ENCODE measurements around the gene SLPI. TPM values are rescaled to one million over a fixed set of nuclear protein-coding genes. Genes with fewer than 3 reads are reported as not detected.

SLPI gene
- total and polyA plus RNA-seq, 10 donors, result 2.9 to 26.9 (median 8.7) TPM

- H3K36me3 ChIP-seq, result no peaks in the 10 kb centered on the region
- no peak overlapping the region for H3K27ac ChIP-seq
- H3K27me3 ChIP-seq (replicated peaks in 1 of 7), result peaks cover 0 to 32% (median 0%) of the 10 kb centered on the region in 7 donors
- intact Hi-C loops (cut with DNase I; ENCODE audit: low total_unique reads), result no loop called here
- no peak for DNase-seq
- H3K4me3 ChIP-seq, result no peak overlapping the region
- H3K4me1 ChIP-seq, result no peaks in the 10 kb centered on the region
- TF ChIP-seq POLR2A (IDR thresholded peaks at IDR 0.05), result no peak
- TF ChIP-seq POLR2AphosphoS5 (IDR thresholded peaks at IDR 0.05), result no peak
- TF ChIP-seq CTCF (IDR thresholded peaks at IDR 0.05 in 8 of 11, conservative IDR thresholded peaks at IDR 0.05 in 3 of 11), result no peak
- no peaks in the 10 kb centered on the region for H3K9me3 ChIP-seq
- WGBS, 5 donors, result 74 to 82% (median 77%) methylated on average over 4 of the region's 4 CpGs
These were observed 15.4 kb upstream of the SLPI start for GRCh38 chr20:45269754-45270270.

DNA sequence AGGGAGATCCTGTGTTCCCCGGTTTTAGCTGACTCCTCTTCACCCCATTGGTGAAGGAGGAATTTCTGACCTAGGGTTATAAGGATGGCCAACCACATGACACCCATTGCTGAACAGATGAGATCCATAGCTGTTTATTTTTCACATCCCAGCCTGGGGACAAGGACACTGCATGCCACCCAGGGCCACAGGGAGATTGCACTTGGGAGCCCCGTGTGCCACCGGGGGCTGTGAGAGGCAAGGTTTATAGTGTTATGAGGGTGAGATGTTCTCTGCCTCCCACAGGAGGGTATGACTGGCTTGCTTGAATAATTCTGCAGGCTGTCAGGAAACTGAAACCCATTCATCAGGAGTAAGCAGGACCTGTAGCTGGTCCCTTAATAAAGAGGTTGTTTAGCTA, 14.7 kb upstream of the SLPI start:
- no peak for TF ChIP-seq POLR2A (IDR thresholded peaks at IDR 0.05)
- H3K36me3 ChIP-seq, result no peaks in the 10 kb centered on the region
- no peaks in the 10 kb centered on the region for H3K9me3 ChIP-seq
- H3K4me1 ChIP-seq, result no peaks in the 10 kb centered on the region
- 77 to 86% (median 78%) methylated on average over 3 of the region's 3 CpGs for WGBS, 5 donors
- H3K27me3 ChIP-seq (replicated peaks in 1 of 7), result peaks cover 0 to 28% (median 0%) of the 10 kb centered on the region in 7 donors
- no peak overlapping the region for H3K27ac ChIP-seq
- DNase-seq, result no peak
- no peak overlapping the region for H3K4me3 ChIP-seq
- intact Hi-C loops (cut with DNase I; ENCODE audit: low total_unique reads), result no loop called here

- intact Hi-C loops (cut with DNase I; ENCODE audit: low total_unique reads), result no loop called here
- H3K27ac ChIP-seq, result no peak overlapping the region
- H3K9me3 ChIP-seq, result no peaks in the 10 kb centered on the region
- no peak for DNase-seq
- H3K36me3 ChIP-seq, result no peaks in the 10 kb centered on the region
- WGBS, 5 donors, result 78 to 90% (median 87%) methylated on average over 3 of the region's 3 CpGs
- H3K4me1 ChIP-seq, result no peaks in the 10 kb centered on the region
- H3K4me3 ChIP-seq, result no peak overlapping the region
- peaks cover 0 to 28% (median 0%) of the 10 kb centered on the region in 7 donors for H3K27me3 ChIP-seq (replicated peaks in 1 of 7)
- TF ChIP-seq POLR2A (IDR thresholded peaks at IDR 0.05) (no peak), CTCF (IDR thresholded peaks at IDR 0.05 in 8 of 11, conservative IDR thresholded peaks at IDR 0.05 in 3 of 11) (no peak), POLR2AphosphoS5 (IDR thresholded peaks at IDR 0.05) (no peak)
These were observed 14.2 kb upstream of the SLPI start for GRCh38 chr20:45268531-45268930.

- DNase-seq, result no peak
- H3K4me3 ChIP-seq, result no peak overlapping the region
- H3K9me3 ChIP-seq, result no peaks in the 10 kb centered on the region
- no peaks in the 10 kb centered on the region for H3K36me3 ChIP-seq
- no peak for TF ChIP-seq POLR2AphosphoS5 (IDR thresholded peaks at IDR 0.05)
- TF ChIP-seq CTCF (IDR thresholded peaks at IDR 0.05 in 8 of 11, conservative IDR thresholded peaks at IDR 0.05 in 3 of 11), result no peak
- no peak for TF ChIP-seq POLR2A (IDR thresholded peaks at IDR 0.05)
- H3K4me1 ChIP-seq, result no peaks in the 10 kb centered on the region
- H3K27ac ChIP-seq, result no peak overlapping the region
- peaks cover 0 to 28% (median 0%) of the 10 kb centered on the region in 7 donors for H3K27me3 ChIP-seq (replicated peaks in 1 of 7)
- intact Hi-C loops (cut with DNase I; ENCODE audit: low total_unique reads), result no loop called here
These were observed 12.6 kb upstream of the SLPI start for GRCh38 chr20:45266977-45267376.

Data from spleen (tissue), 11 donors.